OCI-LY3 (cell line): Measurements from ENCODE around the gene NSUN6.

Experiments
- CTCF ChIP-seq: fragments of 200-600, 300-600 bp; sonication (generic); IDR thresholded peaks from 2 replicates; pipeline ENCODE4 v1.5.1; 2014; ENCODE audit warnings: antibody characterized with exemption, low read length, low read depth
- EZH2phosphoT487 ChIP-seq: fragments of 200-600 bp; shearing (Covaris generic); IDR thresholded peaks from 2 replicates; pipeline ENCODE4 v1.6.1; 2018; ENCODE audit warnings: antibody characterized with exemption, mixed run types, low read depth

GRCh38 chr10:18528292-18528691 is 123.1 kb downstream of the NSUN6 start:
- no peak for TF ChIP-seq CTCF
- TF ChIP-seq EZH2phosphoT487 = no peak
